Common myeloid progenitor, CD34-positive (primary cell): ENCODE data around the gene RFK.
A peak's percentile ranks its signal among the peaks of the same experiment; 100 is the strongest.

Experiments used
- CTCF ChIA-PET: fragments of 350-600 bp; sonication (Branson Sonifier 250); formaldehyde crosslinking; loops from one replicate; lab custom pipeline; 2021; ENCODE audit warnings: antibody characterized with exemption; lab: Charles Lee
- POLR2A ChIA-PET: fragments of 350-600 bp; sonication (Branson Sonifier 250); formaldehyde crosslinking; loops from one replicate; lab custom pipeline; 2021; ENCODE audit warnings: antibody characterized with exemption; lab: Charles Lee
- DNase-seq, 3 donors: peaks; one replicate each; pipeline versions ENCODE4 v3.0.0 to v3.0.0-alpha.2; 2013
- H3K27ac ChIP-seq, 2 experiments: 1 replicate in 1 of 2; 2 replicates in 1 of 2; pipeline ENCODE4 v1.7.0; 2013; ENCODE audit warnings: inconsistent platforms in 2 of 2, low read length in 2 of 2, mild to moderate bottlenecking in 2 of 2, low read depth in 1 of 2, moderate library complexity in 1 of 2; ENCODE audit not compliant: severe bottlenecking in 2 of 2, insufficient read depth in 1 of 2, poor library complexity in 1 of 2
- H3K27me3 ChIP-seq, 5 experiments: replicated peaks in 2 of 5; 1 replicate in 3 of 5; 2 replicates in 2 of 5; pipeline versions ENCODE4 v1.6.1 to v1.7.0; 2013; ENCODE audit warnings: low read length in 4 of 5, mild to moderate bottlenecking in 2 of 5, moderate library complexity in 2 of 5, inconsistent platforms in 1 of 5; ENCODE audit not compliant: insufficient read depth in 5 of 5, control insufficient read depth in 4 of 5
- H3K36me3 ChIP-seq, 4 experiments: 1 replicate in 2 of 4; 2 replicates in 2 of 4; pipeline versions ENCODE4 v1.6.1 to v1.7.0; 2013; ENCODE audit warnings: low read length in 3 of 4, control low read depth in 1 of 4, mild to moderate bottlenecking in 1 of 4; ENCODE audit not compliant: control insufficient read depth in 4 of 4, insufficient read depth in 4 of 4
- H3K4me1 ChIP-seq, 4 experiments: 1 replicate in 3 of 4; 2 replicates in 1 of 4; pipeline versions ENCODE4 v1.6.1 to v1.7.1; 2013; ENCODE audit warnings: low read length in 3 of 4, mild to moderate bottlenecking in 3 of 4, control low read depth in 1 of 4, inconsistent platforms in 1 of 4, moderate library complexity in 1 of 4; ENCODE audit not compliant: control insufficient read depth in 4 of 4, insufficient read depth in 4 of 4; ENCODE audit errors: control extremely low read depth in 1 of 4
- H3K4me3 ChIP-seq, 7 experiments: 1 replicate in 4 of 7; 2 replicates in 3 of 7; pipeline versions ENCODE4 v1.5.1 to v1.7.0; 2013; ENCODE audit warnings: mild to moderate bottlenecking in 7 of 7, low read length in 6 of 7, moderate library complexity in 6 of 7, inconsistent platforms in 2 of 7, low read depth in 2 of 7, control low read depth in 1 of 7; ENCODE audit not compliant: insufficient read depth in 4 of 7, control insufficient read depth in 1 of 7; ENCODE audit errors: extremely low read depth in 1 of 7
- H3K9me3 ChIP-seq, 5 experiments: 1 replicate in 4 of 5; 2 replicates in 1 of 5; pipeline versions ENCODE4 v1.6.1 to v1.7.1; 2013; ENCODE audit warnings: low read length in 4 of 5, mild to moderate bottlenecking in 2 of 5, inconsistent platforms in 1 of 5, low read depth in 1 of 5, moderate library complexity in 1 of 5; ENCODE audit not compliant: control insufficient read depth in 4 of 5, insufficient read depth in 2 of 5; ENCODE audit errors: control extremely low read depth in 1 of 5
- WGBS: methylation state at CpG from one replicate; pipeline ENCODE4 v1.1.5; 2013; ENCODE audit not compliant: insufficient coverage; 5-methylcytosine and 5-hydroxymethylcytosine counted together

RFK gene

GRCh38 chr9:76401176-76401575 lies 7.0 kb upstream of the RFK start:
- Histone ChIP-seq H3K4me1 (peaks cover 0 to 13% (median 4%) of the 10 kb centered on the region in 4 experiments), H3K9me3 (no peaks in the 10 kb centered on the region), H3K27ac (no peak overlapping the region), H3K36me3 (no peaks in the 10 kb centered on the region), H3K27me3 (no peaks in the 10 kb centered on the region), H3K4me3 (no peak overlapping the region)
- POLR2A ChIA-PET: no interaction called here
- DNase-seq: no peak
- WGBS: 100% methylated on average over 1 of the region's 2 CpGs
- CTCF ChIA-PET: interaction anchor here (1.3 to 4.2 kb wide), 3 partner anchors 262 to 304 kb away, joined by 3 to 29 read pairs (median 4); no protein-coding TSS in a partner anchor

- H3K4me3 ChIP-seq: no peak overlapping the region
- POLR2A ChIA-PET: no interaction called here
- no peaks in the 10 kb centered on the region for H3K27me3 ChIP-seq
- H3K36me3 ChIP-seq: no peaks in the 10 kb centered on the region
- no peaks in the 10 kb centered on the region for H3K9me3 ChIP-seq
- H3K4me1 ChIP-seq: peaks cover 3 to 16% (median 6%) of the 10 kb centered on the region in 4 experiments
- H3K27ac ChIP-seq: no peak overlapping the region
- DNase-seq: no peak
- WGBS: 18% methylated on average over 1 of the region's 1 CpG
- CTCF ChIA-PET: interaction anchor here (1.3 to 4.2 kb wide), 3 partner anchors 259 to 305 kb away, joined by 3 to 29 read pairs (median 8); no protein-coding TSS in a partner anchor
Observed at GRCh38 chr9:76400534-76401096, 6.4 kb upstream of the RFK start.

GRCh38 chr9:76399856-76400255 lies 5.6 kb upstream of the RFK start:
- no CpG with 5 or more reads among the region's 1 CpG for WGBS
- POLR2A ChIA-PET: no interaction called here
- Histone ChIP-seq H3K27me3 (no peaks in the 10 kb centered on the region), H3K36me3 (no peaks in the 10 kb centered on the region), H3K27ac (no peak overlapping the region), H3K4me3 (no peak overlapping the region), H3K4me1 (peaks cover 7 to 21% (median 14%) of the 10 kb centered on the region in 4 experiments), H3K9me3 (no peaks in the 10 kb centered on the region)
- peak in 2 of 3 donors; percentile 37 to 47 for DNase-seq
- CTCF ChIA-PET: interaction anchor here (0.6 to 4.2 kb wide), 4 partner anchors 52 to 306 kb away, joined by 3 to 29 read pairs (median 6); no protein-coding TSS in a partner anchor

GRCh38 chr9:76396597-76396996 lies 2.4 kb upstream of the RFK start:
- WGBS: over 99% methylated on average over 13 of the region's 13 CpGs
- H3K4me1 ChIP-seq: peaks cover 7 to 35% (median 14%) of the 10 kb centered on the region in 4 experiments
- H3K36me3 ChIP-seq: peaks cover 2 to 3% (median 3%) of the 10 kb centered on the region in 4 experiments
- no peaks in the 10 kb centered on the region for H3K9me3 ChIP-seq
- ChIA-PET CTCF (interaction anchor here (1.2 to 1.5 kb wide), 3 partner anchors 62 to 308 kb away, joined by 3 to 4 read pairs (median 3); partner anchors contain the start of gene GCNT1), POLR2A (no interaction called here)
- H3K27ac ChIP-seq: no peak overlapping the region
- no peak for DNase-seq
- no peak overlapping the region for H3K4me3 ChIP-seq
- H3K27me3 ChIP-seq: no peaks in the 10 kb centered on the region

- DNase-seq: no peak
- WGBS: 95% methylated on average over 2 of the region's 6 CpGs
- Histone ChIP-seq H3K27me3 (no peaks in the 10 kb centered on the region), H3K4me3 (no peak overlapping the region), H3K36me3 (peaks cover 3% of the 10 kb centered on the region in 4 experiments), H3K9me3 (no peaks in the 10 kb centered on the region), H3K4me1 (peaks cover 7 to 39% (median 16%) of the 10 kb centered on the region in 4 experiments), H3K27ac (no peak overlapping the region)
- POLR2A ChIA-PET: no interaction called here
- CTCF ChIA-PET: interaction anchor here (1.2 to 1.5 kb wide), 3 partner anchors 63 to 308 kb away, joined by 3 to 4 read pairs (median 3); partner anchors contain the start of gene GCNT1
Observed at GRCh38 chr9:76396144-76396543, 1.9 kb upstream of the RFK start.

GRCh38 chr9:76395381-76395780 lies 1.2 kb upstream of the RFK start:
- 88% methylated on average over 6 of the region's 10 CpGs for WGBS
- POLR2A ChIA-PET: interaction anchor here (0.6 kb wide), 1 partner anchor 31 kb away, joined by 8 read pairs; no protein-coding TSS in a partner anchor
- CTCF ChIA-PET: interaction anchor here (1.6 to 3.0 kb wide), 4 partner anchors 11 to 263 kb away, joined by 7 to 15 read pairs (median 10); no protein-coding TSS in a partner anchor
- peaks cover 3% of the 10 kb centered on the region in 4 experiments for H3K36me3 ChIP-seq
- peak overlapping the region; percentile 87 to 96 for H3K27ac ChIP-seq
- peaks cover 11 to 38% (median 20%) of the 10 kb centered on the region in 4 experiments for H3K4me1 ChIP-seq
- peak in 1 of 3 donors; percentile 33 for DNase-seq
- no peaks in the 10 kb centered on the region for H3K9me3 ChIP-seq
- peak overlapping the region in 6 of 7 experiments; percentile 83 to 95 (median 92) for H3K4me3 ChIP-seq
- no peaks in the 10 kb centered on the region for H3K27me3 ChIP-seq

GRCh38 chr9:76394960-76395252 lies 680 bp upstream of the RFK start:
- H3K27me3 ChIP-seq: no peaks in the 10 kb centered on the region
- no peaks in the 10 kb centered on the region for H3K9me3 ChIP-seq
- H3K4me1 ChIP-seq: peaks cover 11 to 33% (median 20%) of the 10 kb centered on the region in 4 experiments
- peak overlapping the region; percentile 87 to 96 for H3K27ac ChIP-seq
- WGBS: 0% methylated on average over 8 of the region's 11 CpGs
- ChIA-PET POLR2A (interaction anchor here (0.6 kb wide), 1 partner anchor 32 kb away, joined by 8 read pairs; no protein-coding TSS in a partner anchor), CTCF (interaction anchor here (1.4 to 3.0 kb wide), 5 partner anchors 11 to 266 kb away, joined by 4 to 15 read pairs (median 10); no protein-coding TSS in a partner anchor)
- H3K4me3 ChIP-seq: peak overlapping the region; percentile 78 to 95 (median 92)
- peaks cover 3% of the 10 kb centered on the region in 4 experiments for H3K36me3 ChIP-seq
- peak; percentile 84 to 93 (median 89) for DNase-seq
